Subcutaneous abdominal adipose tissue (tissue), 5 donors: Measurements from ENCODE around the gene KCNRG.
"Not testable (repeated sequence)": the region's sequence is repeated elsewhere in the genome, so short reads cannot be mapped to it uniquely, and the experiment has no call there.

Experiments used
- H3K27ac ChIP-seq: one replicate; pipeline ENCODE4 v1.7.0; 2013; ENCODE audit warnings: low read depth, mild to moderate bottlenecking, inconsistent platforms, low read length, moderate library complexity
- H3K27me3 ChIP-seq, 5 donors: one replicate each; pipeline ENCODE4 v1.7.0; 2013; ENCODE audit warnings: low read length in 5 of 5, inconsistent platforms in 1 of 5; ENCODE audit not compliant: control insufficient read depth in 5 of 5, insufficient read depth in 4 of 5
- H3K36me3 ChIP-seq, 5 donors: one replicate each; pipeline ENCODE4 v1.7.0; 2013; ENCODE audit warnings: low read length in 5 of 5; ENCODE audit not compliant: control insufficient read depth in 5 of 5, insufficient read depth in 5 of 5
- H3K4me1 ChIP-seq, 5 donors: one replicate each; pipeline ENCODE4 v1.7.0; 2013; ENCODE audit warnings: low read length in 5 of 5, mild to moderate bottlenecking in 3 of 5, moderate library complexity in 1 of 5; ENCODE audit not compliant: control insufficient read depth in 5 of 5, insufficient read depth in 5 of 5
- H3K4me3 ChIP-seq, 5 donors: one replicate each; pipeline ENCODE4 v1.7.0; 2013; ENCODE audit warnings: low read length in 5 of 5, low read depth in 1 of 5
- H3K9ac ChIP-seq, 5 donors: one replicate each; pipeline ENCODE4 v1.7.0; 2013; ENCODE audit warnings: low read length in 5 of 5, mild to moderate bottlenecking in 4 of 5, moderate library complexity in 3 of 5
- H3K9me3 ChIP-seq, 5 donors: one replicate each; pipeline ENCODE4 v1.7.0; 2013; ENCODE audit warnings: low read length in 5 of 5; ENCODE audit not compliant: control insufficient read depth in 5 of 5
- donor health status: healthy.
- donor health status: healthy.
- donor health status: healthy.
- donor health status: healthy.
- donor health status: healthy.

KCNRG gene

GRCh38 chr13:50030315-50030714 is 15.1 kb downstream of the KCNRG start:
- H3K4me1 ChIP-seq, result peaks cover 0 to 16% (median 7%) of the 10 kb centered on the region in 5 donors

GRCh38 chr13:50033725-50034124 is 18.5 kb downstream of the KCNRG start:
- Histone ChIP-seq H3K4me3 (no peak overlapping the region), H3K27ac (no peak overlapping the region), H3K27me3 (no peaks in the 10 kb centered on the region), H3K36me3 (peaks cover 0 to 4% (median 0%) of the 10 kb centered on the region in 5 donors), H3K9ac (no peak overlapping the region), H3K4me1 (peaks cover 0 to 4% (median 0%) of the 10 kb centered on the region in 5 donors), H3K9me3 (no peaks in the 10 kb centered on the region)

More at GRCh38 chr13:50030315-50030714, 15.1 kb downstream of the KCNRG start:
- peaks cover 0 to 3% (median 0%) of the 10 kb centered on the region in 5 donors for H3K36me3 ChIP-seq
- no peaks in the 10 kb centered on the region for H3K27me3 ChIP-seq
- H3K4me3 ChIP-seq, result no peak overlapping the region
- no peaks in the 10 kb centered on the region for H3K9me3 ChIP-seq
- H3K9ac ChIP-seq, result no peak overlapping the region
- no peak overlapping the region for H3K27ac ChIP-seq

- no peak overlapping the region for H3K9ac ChIP-seq
- no peaks in the 10 kb centered on the region for H3K9me3 ChIP-seq
- no peak overlapping the region for H3K27ac ChIP-seq
- peaks cover 0 to 4% (median 0%) of the 10 kb centered on the region in 5 donors for H3K4me1 ChIP-seq
- H3K36me3 ChIP-seq, result peaks cover 0 to 6% (median 3%) of the 10 kb centered on the region in 5 donors
- H3K4me3 ChIP-seq, result no peak overlapping the region
- H3K27me3 ChIP-seq, result no peaks in the 10 kb centered on the region
Measured at GRCh38 chr13:50037788-50038187, 22.5 kb downstream of the KCNRG start.

GRCh38 chr13:50038266-50038665 is 23.0 kb downstream of the KCNRG start:
- Histone ChIP-seq H3K27ac (no peak overlapping the region), H3K36me3 (peaks cover 0 to 8% (median 6%) of the 10 kb centered on the region in 5 donors), H3K9me3 (no peaks in the 10 kb centered on the region), H3K27me3 (no peaks in the 10 kb centered on the region), H3K4me1 (peaks cover 0 to 4% (median 0%) of the 10 kb centered on the region in 5 donors), H3K4me3 (no peak overlapping the region), H3K9ac (no peak overlapping the region)

GRCh38 chr13:50052478-50052877 is 37.2 kb downstream of the KCNRG start:
- H3K9ac ChIP-seq, result no peak overlapping the region
- H3K27me3 ChIP-seq, result no peaks in the 10 kb centered on the region
- H3K4me3 ChIP-seq, result no peak overlapping the region
- peaks cover 0 to 2% (median 0%) of the 10 kb centered on the region in 5 donors for H3K9me3 ChIP-seq
- H3K36me3 ChIP-seq, result peaks cover 0 to 12% (median 0%) of the 10 kb centered on the region in 5 donors
- no peaks in the 10 kb centered on the region for H3K4me1 ChIP-seq
- H3K27ac ChIP-seq, result no peak overlapping the region

- H3K27me3 ChIP-seq, result no peaks in the 10 kb centered on the region
- peaks cover 0 to 2% (median 0%) of the 10 kb centered on the region in 5 donors for H3K9me3 ChIP-seq
- H3K4me1 ChIP-seq, result no peaks in the 10 kb centered on the region
- H3K36me3 ChIP-seq, result peaks cover 0 to 12% (median 0%) of the 10 kb centered on the region in 5 donors
- no peak overlapping the region for H3K27ac ChIP-seq
- no peak overlapping the region for H3K9ac ChIP-seq
- no peak overlapping the region for H3K4me3 ChIP-seq
Measured at GRCh38 chr13:50053844-50054243, 38.6 kb downstream of the KCNRG start.

- Histone ChIP-seq H3K9me3 (peaks cover 0 to 2% (median 0%) of the 10 kb centered on the region in 5 donors), H3K9ac (no peak overlapping the region), H3K4me1 (no peaks in the 10 kb centered on the region), H3K36me3 (peaks cover 0 to 14% (median 3%) of the 10 kb centered on the region in 5 donors), H3K27ac (no peak overlapping the region), H3K4me3 (no peak overlapping the region), H3K27me3 (no peaks in the 10 kb centered on the region)
Measured at GRCh38 chr13:50055454-50055853, 40.2 kb downstream of the KCNRG start.

DNA sequence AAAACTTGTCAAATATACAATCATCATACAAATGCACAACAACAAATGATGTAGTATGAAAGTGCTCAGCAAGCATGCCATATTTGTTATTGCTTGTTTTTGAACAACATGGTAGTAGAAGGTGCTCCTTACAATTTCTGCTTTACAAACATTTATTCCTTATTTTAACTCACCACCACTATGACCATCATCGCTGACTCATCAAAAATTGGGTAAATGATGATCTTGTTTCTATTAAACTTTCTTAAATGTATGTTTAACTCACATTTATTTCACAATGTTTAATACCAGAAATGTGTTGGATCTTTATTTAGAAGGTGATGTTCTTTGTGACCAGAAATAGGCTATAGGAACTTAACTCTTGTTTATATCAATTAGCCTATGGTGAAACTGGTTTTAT is 45.5 kb downstream of the KCNRG start:
- Histone ChIP-seq H3K36me3 (peaks cover 0 to 6% (median 6%) of the 10 kb centered on the region in 5 donors), H3K4me1 (no peaks in the 10 kb centered on the region), H3K27ac (no peak overlapping the region), H3K9ac (no peak overlapping the region), H3K27me3 (no peaks in the 10 kb centered on the region), H3K4me3 (no peak overlapping the region), H3K9me3 (no peaks in the 10 kb centered on the region)

- H3K27me3 ChIP-seq, H3K4me1 ChIP-seq, H3K9me3 ChIP-seq, H3K4me3 ChIP-seq, H3K27ac ChIP-seq, H3K9ac ChIP-seq: not testable (repeated sequence)
- H3K36me3 ChIP-seq, result peaks cover 4 to 20% (median 10%) of the 10 kb centered on the region in 5 donors
Measured at GRCh38 chr13:50062336-50062735, 47.1 kb downstream of the KCNRG start.

GRCh38 chr13:50065712-50066111 is 50.5 kb downstream of the KCNRG start:
- Histone ChIP-seq H3K9me3 (no peaks in the 10 kb centered on the region), H3K4me3 (no peak overlapping the region), H3K27ac (no peak overlapping the region), H3K9ac (no peak overlapping the region), H3K27me3 (no peaks in the 10 kb centered on the region), H3K36me3 (peaks cover 4 to 20% (median 6%) of the 10 kb centered on the region in 5 donors), H3K4me1 (peaks cover 0 to 15% (median 0%) of the 10 kb centered on the region in 5 donors)
